ENCODE results near the gene IGF2.

IGF2 gene

GRCh38 chr11:2122907-2123627 lies 16.1 kb downstream of the IGF2 start:
- DNase-seq (ENCODE audit: low read depth) = no peak

- no peak for DNase-seq (ENCODE audit: low read depth)
Measured at GRCh38 chr11:2122222-2122906, 16.8 kb downstream of the IGF2 start.

GRCh38 chr11:2121227-2122130 lies 17.7 kb downstream of the IGF2 start:
- no peak for DNase-seq (ENCODE audit: low read depth)

- DNase-seq (ENCODE audit: low read depth) = no peak
Measured at GRCh38 chr11:2120359-2121100, 18.7 kb downstream of the IGF2 start.

- DNase-seq (ENCODE audit: low read depth) = no peak
Measured at GRCh38 chr11:2118677-2119076, 20.5 kb downstream of the IGF2 start.

GRCh38 chr11:2116680-2117079 lies 22.5 kb downstream of the IGF2 start:
- DNase-seq (ENCODE audit: low read depth) = no peak

GRCh38 chr11:2115308-2115707 lies 23.9 kb downstream of the IGF2 start:
- DNase-seq (ENCODE audit: low read depth) = no peak

- DNase-seq (ENCODE audit: low read depth) = no peak
Measured at GRCh38 chr11:2114430-2115241, 24.6 kb downstream of the IGF2 start.

- no peak for DNase-seq (ENCODE audit: low read depth)
Measured at GRCh38 chr11:2113776-2114175, 25.4 kb downstream of the IGF2 start.

- no peak for DNase-seq (ENCODE audit: low read depth)
Measured at GRCh38 chr11:2110521-2110920, 28.7 kb downstream of the IGF2 start.

GRCh38 chr11:2109541-2110019 lies 29.6 kb downstream of the IGF2 start:
- no peak for DNase-seq (ENCODE audit: low read depth)

GRCh38 chr11:2108675-2109491 lies 30.3 kb downstream of the IGF2 start:
- DNase-seq (ENCODE audit: low read depth) = no peak

GRCh38 chr11:2107941-2108630 lies 31.1 kb downstream of the IGF2 start:
- no peak for DNase-seq (ENCODE audit: low read depth)

- DNase-seq (ENCODE audit: low read depth) = no peak
Measured at GRCh38 chr11:2107521-2107920, 31.7 kb downstream of the IGF2 start.

GRCh38 chr11:2106583-2107209 lies 32.5 kb downstream of the IGF2 start:
- no peak for DNase-seq (ENCODE audit: low read depth)

GRCh38 chr11:2105511-2105910 lies 33.7 kb downstream of the IGF2 start:
- no peak for DNase-seq (ENCODE audit: low read depth)

- no peak for DNase-seq (ENCODE audit: low read depth)
Measured at GRCh38 chr11:2104524-2105440, 34.4 kb downstream of the IGF2 start.
